ENCODE results near the gene KIAA1958. TPM values are rescaled to one million over a fixed set of nuclear protein-coding genes. Genes with fewer than 3 reads are reported as not detected.

The KIAA1958 gene, protein sequence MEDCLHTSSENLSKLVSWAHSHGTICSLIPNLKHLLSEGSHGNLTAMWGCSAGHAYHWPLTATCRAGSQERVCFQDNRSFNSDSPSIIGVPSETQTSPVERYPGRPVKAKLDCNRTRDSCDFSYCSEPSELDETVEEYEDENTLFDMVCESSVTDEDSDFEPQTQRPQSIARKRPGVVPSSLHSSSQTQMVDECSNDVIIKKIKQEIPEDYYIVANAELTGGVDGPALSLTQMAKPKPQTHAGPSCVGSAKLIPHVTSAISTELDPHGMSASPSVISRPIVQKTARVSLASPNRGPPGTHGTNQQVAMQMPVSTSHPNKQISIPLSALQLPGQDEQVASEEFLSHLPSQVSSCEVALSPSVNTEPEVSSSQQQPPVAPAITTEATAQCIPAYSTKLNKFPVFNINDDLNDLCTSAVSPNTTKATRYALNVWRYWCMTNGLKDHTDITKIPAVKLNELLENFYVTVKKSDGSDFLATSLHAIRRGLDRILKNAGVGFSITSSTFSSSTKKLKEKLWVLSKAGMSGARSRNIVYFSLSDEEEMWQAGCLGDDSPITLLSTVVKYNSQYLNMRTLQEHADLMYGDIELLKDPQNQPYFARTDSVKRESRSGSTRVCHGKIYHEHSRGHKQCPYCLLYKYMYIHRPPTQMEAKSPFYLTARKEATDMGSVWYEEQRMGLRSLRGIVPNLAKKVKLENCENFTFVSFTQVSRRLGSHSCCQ
- total RNA-seq: 4.9 TPM
- long read RNA-seq, partial matches to known transcripts: 0 of 3 reads
- long read RNA-seq, other reads (novel, unspliced or antisense): 2 of 3 reads

- intact Hi-C loops (cut with micrococcal nuclease): no loop called here
- DNase-seq (peak; percentile 90), ATAC-seq (peak; percentile 90)
These were observed at the start of gene KIAA1958 for GRCh38 chr9:112486221-112487007. KIAA1958 (plus strand) TSS chr9:112486827; CDS start chr9:112574081, 87,254 bp downstream.

GRCh38 chr9:112437406-112437805 lies 49.2 kb upstream of the KIAA1958 start:
- ATAC-seq (no peak), DNase-seq (no peak)
- intact Hi-C loops (cut with micrococcal nuclease): no loop called here

- intact Hi-C loops (cut with micrococcal nuclease): no loop called here
- DNase-seq (no peak), ATAC-seq (no peak)
These were observed 47.5 kb upstream of the KIAA1958 start for GRCh38 chr9:112439171-112439570.

DNA sequence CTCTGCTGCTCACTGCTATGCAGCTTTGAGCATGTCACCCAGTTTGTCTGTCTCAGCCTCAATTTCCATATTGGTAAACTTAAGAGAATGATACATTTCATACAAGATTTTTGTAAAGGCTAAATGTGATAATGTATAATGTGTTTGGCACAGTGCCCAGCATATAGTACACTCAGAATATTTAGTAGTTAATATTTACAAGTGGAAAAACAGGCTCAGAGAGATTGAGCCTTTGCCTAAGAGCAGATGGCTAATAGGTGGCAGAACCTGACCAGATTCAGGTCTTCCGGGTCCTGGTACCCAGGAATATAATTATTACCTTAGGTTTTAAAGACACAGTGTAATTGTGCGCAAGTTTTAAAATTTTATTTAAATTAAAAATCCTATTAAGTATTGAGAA lies 46.8 kb upstream of the KIAA1958 start:
- DNase-seq: no peak
- intact Hi-C loops (cut with micrococcal nuclease): no loop called here
- ATAC-seq: no peak

GRCh38 chr9:112443200-112443599 lies 43.4 kb upstream of the KIAA1958 start:
- no peak for DNase-seq
- no peak for ATAC-seq
- intact Hi-C loops (cut with micrococcal nuclease): no loop called here

DNA sequence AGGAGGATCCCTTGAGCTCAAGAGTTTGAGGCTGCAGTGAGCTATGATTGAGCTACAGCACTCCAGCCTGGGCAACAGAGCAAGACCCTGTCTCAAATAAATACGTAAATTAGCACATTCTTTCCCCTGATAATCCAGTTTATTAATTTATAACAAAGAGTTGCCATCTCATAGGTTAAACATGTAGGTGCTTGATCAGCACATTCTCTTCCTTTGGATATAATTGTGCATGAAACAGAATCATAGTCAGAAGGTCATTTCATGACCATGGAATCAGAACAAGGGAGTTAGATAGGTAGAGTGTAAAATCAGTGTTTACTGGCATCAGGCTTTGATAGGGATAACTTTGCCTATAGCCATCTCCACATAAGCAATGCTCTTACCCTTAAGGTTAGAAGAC lies 43.0 kb upstream of the KIAA1958 start:
- no peak for ATAC-seq
- intact Hi-C loops (cut with micrococcal nuclease): no loop called here
- no peak for DNase-seq

DNA sequence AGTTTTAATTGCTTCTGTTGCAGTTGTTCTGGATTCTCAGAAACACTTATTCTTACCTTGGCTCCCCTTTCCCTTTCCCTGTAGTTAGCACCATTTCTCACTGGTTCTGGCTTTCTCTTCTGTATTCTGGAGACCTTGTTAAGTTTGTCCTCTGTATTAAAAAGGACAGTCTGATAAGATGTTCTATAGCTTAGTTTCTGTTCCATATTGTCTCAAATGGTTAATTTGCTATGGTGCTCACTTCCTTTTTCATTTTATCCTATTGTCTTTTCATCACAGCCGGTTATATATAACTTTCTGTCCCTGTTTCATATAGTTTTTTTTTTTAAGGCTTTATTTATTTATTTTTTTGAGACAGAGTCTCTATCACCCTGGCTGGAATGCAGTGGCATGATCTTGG lies 41.4 kb upstream of the KIAA1958 start:
- intact Hi-C loops (cut with micrococcal nuclease): no loop called here
- no peak for ATAC-seq
- no peak for DNase-seq

GRCh38 chr9:112446080-112446479 lies 40.5 kb upstream of the KIAA1958 start:
- ATAC-seq (no peak), DNase-seq (no peak)
- intact Hi-C loops (cut with micrococcal nuclease): no loop called here

GRCh38 chr9:112446526-112446925 lies 40.1 kb upstream of the KIAA1958 start:
- DNase-seq (no peak), ATAC-seq (peak; percentile 19)
- intact Hi-C loops (cut with micrococcal nuclease): no loop called here

- intact Hi-C loops (cut with micrococcal nuclease): no loop called here
- DNase-seq (no peak), ATAC-seq (peak; percentile 65)
These were observed 39.3 kb upstream of the KIAA1958 start for GRCh38 chr9:112447283-112447761.

GRCh38 chr9:112462855-112463254 lies 23.8 kb upstream of the KIAA1958 start:
- ATAC-seq: no peak
- no peak for DNase-seq
- intact Hi-C loops (cut with micrococcal nuclease): no loop called here

- DNase-seq (no peak), ATAC-seq (no peak)
- intact Hi-C loops (cut with micrococcal nuclease): no loop called here
These were observed 21.3 kb upstream of the KIAA1958 start for GRCh38 chr9:112465352-112465751.

DNA sequence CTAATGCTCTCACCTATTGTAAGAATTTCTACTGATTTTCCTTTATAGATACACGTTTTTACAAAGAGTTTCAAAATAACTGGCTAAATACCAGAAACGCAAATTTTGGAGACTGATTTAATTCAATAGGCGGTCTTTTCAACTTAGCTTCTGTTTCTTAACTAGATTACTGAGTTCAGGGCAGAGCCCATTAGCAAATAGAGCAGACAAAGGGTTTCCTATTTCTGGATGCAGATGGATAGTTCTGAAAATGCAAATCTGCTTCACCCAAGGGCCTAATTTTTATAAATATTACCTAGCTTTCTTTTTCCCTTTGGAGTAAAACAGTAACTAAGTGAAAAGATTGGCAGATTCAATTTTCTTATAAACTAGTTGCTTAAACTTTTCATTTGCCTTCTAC lies 13.6 kb upstream of the KIAA1958 start:
- ATAC-seq (no peak), DNase-seq (no peak)
- intact Hi-C loops (cut with micrococcal nuclease): no loop called here

GRCh38 chr9:112473986-112474385 lies 12.6 kb upstream of the KIAA1958 start:
- DNase-seq (no peak), ATAC-seq (no peak)
- intact Hi-C loops (cut with micrococcal nuclease): no loop called here

DNA sequence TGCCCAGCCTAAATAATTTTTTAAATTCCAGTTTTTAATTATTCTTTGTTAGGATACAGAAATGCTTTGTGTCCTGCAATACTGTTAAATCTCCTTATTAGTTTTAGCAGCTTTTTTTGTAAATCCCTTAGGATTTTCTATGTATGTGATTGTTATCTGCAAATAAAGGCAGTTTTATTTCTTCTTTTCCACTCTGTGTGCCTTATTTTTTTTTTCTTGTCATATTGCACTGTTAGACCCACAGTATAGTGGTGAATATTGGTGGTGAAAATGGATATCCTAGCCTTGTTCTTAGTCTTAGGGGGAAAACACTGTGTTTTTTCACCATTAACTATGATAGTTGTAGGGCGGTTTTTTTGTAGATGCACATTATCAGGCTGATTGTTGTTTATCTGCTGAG lies 11.3 kb upstream of the KIAA1958 start:
- intact Hi-C loops (cut with micrococcal nuclease): no loop called here
- ATAC-seq: no peak
- DNase-seq: no peak

- peak; percentile 36 for DNase-seq
- intact Hi-C loops (cut with micrococcal nuclease): no loop called here
- peak; percentile 96 for ATAC-seq
These were observed 9.3 kb upstream of the KIAA1958 start for GRCh38 chr9:112477330-112477729.

DNA sequence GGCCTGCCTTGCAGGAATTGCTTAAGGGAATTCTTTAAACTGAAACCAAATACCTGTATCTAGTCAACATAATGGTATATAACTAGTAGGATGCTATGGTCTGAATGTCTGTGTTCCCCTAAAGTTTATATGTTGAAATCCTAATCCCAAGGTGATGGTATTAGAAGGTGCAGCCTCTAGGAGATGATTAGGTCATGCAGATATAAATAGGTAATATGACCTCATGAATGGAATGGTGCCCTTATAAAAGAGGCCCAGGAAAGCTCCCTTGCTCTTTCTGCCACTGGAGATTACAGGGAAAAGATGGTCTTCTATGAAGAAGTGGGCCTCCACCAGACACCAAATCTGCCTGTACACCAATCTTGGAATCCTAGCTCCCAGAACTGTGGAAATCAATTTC lies 7.4 kb upstream of the KIAA1958 start:
- DNase-seq (no peak), ATAC-seq (peak; percentile 56)
- intact Hi-C loops (cut with micrococcal nuclease): no loop called here

- DNase-seq (no peak), ATAC-seq (no peak)
- intact Hi-C loops (cut with micrococcal nuclease): no loop called here
These were observed 2.0 kb upstream of the KIAA1958 start for GRCh38 chr9:112484607-112485006.

GRCh38 chr9:112485574-112485973 lies 1.1 kb upstream of the KIAA1958 start:
- DNase-seq: no peak
- intact Hi-C loops (cut with micrococcal nuclease): no loop called here
- no peak for ATAC-seq
